Caco-2 (cell line): ENCODE results near the gene ZSCAN5A. TPM values are rescaled to one million over a fixed set of nuclear protein-coding genes. Genes with fewer than 3 reads are reported as not detected.

Source experiments
- BruUV-seq: library from RNA; stranded (reverse); fragments of 400-500 nt; replicated peaks from 2 replicates; lab custom pipeline; 2021; lab: Mats Ljungman, UMichigan
- CTCF ChIA-PET: fragments of 300-600 bp; sonication (Branson Sonifier 250); formaldehyde crosslinking; loops from one replicate; lab custom pipeline; 2022; ENCODE audit warnings: antibody characterized with exemption; lab: Charles Lee
- POLR2A ChIA-PET: fragments of 300-600 bp; sonication (Branson Sonifier 250); formaldehyde crosslinking; loops from one replicate; lab custom pipeline; 2022; ENCODE audit warnings: antibody characterized with exemption; lab: Charles Lee
- DNase-seq, 2 experiments: peaks; one replicate each; pipeline versions ENCODE4 v3.0.0 to v3.0.0-alpha.2; 2020 to 2022
- H3K27me3 ChIP-seq: replicated peaks from 2 replicates; pipeline ENCODE4 v1.6.0; 2011; ENCODE audit warnings: low read length; ENCODE audit not compliant: control insufficient read depth, insufficient read depth
- H3K36me3 ChIP-seq: 2 replicates; pipeline ENCODE4 v1.5.1; 2011; ENCODE audit warnings: low read length; ENCODE audit not compliant: control insufficient read depth, insufficient read depth
- H3K4me1 ChIP-seq: fragments of 250-450 bp; sonication (Bioruptor Pico); 2 replicates; pipeline ENCODE4 v1.5.1; 2020; ENCODE audit warnings: mild to moderate bottlenecking
- H3K4me3 ChIP-seq: 2 replicates; pipeline ENCODE4 v1.5.1; 2011; ENCODE audit warnings: low read depth, mild to moderate bottlenecking, control low read depth, low read length
- H3K9me3 ChIP-seq: fragments of 250-450 bp; sonication (Bioruptor Pico); 2 replicates; pipeline ENCODE4 v1.5.1; 2020; ENCODE audit warnings: mild to moderate bottlenecking, moderate library complexity
- H3K27ac Mint-ChIP-seq: one replicate; pipeline ENCODE4 v1.8.0; 2022; ENCODE audit warnings: mixed read lengths; ENCODE audit not compliant: unreplicated experiment
- H3K27me3 Mint-ChIP-seq: one replicate; pipeline ENCODE4 v1.8.0; 2022; ENCODE audit warnings: mixed read lengths; ENCODE audit not compliant: insufficient read depth, unreplicated experiment
- H3K36me3 Mint-ChIP-seq: one replicate; pipeline ENCODE4 v1.8.0; 2022; ENCODE audit warnings: mild to moderate bottlenecking, mixed read lengths; ENCODE audit not compliant: insufficient read depth, unreplicated experiment
- H3K4me1 Mint-ChIP-seq: one replicate; pipeline ENCODE4 v1.8.0; 2022; ENCODE audit warnings: low read depth, mixed read lengths; ENCODE audit not compliant: unreplicated experiment
- H3K4me3 Mint-ChIP-seq: one replicate; pipeline ENCODE4 v1.8.0; 2022; ENCODE audit warnings: mild to moderate bottlenecking, moderate library complexity, mixed read lengths; ENCODE audit not compliant: unreplicated experiment
- H3K9me3 Mint-ChIP-seq: one replicate; pipeline ENCODE4 v1.8.0; 2022; ENCODE audit warnings: mixed read lengths; ENCODE audit not compliant: unreplicated experiment
- CTCF ChIP-seq, 2 experiments: fragments of 200-600 bp in 1 of 2; IDR thresholded peaks; 1 replicate in 1 of 2; 2 replicates in 1 of 2; pipeline versions ENCODE4 v1.5.1 to v1.8.0; 2011 to 2022; ENCODE audit warnings: antibody characterized with exemption in 1 of 2, control low read depth in 1 of 2, inconsistent platforms in 1 of 2, low read depth in 1 of 2, low read length in 1 of 2, mild to moderate bottlenecking in 1 of 2, moderate library complexity in 1 of 2; ENCODE audit not compliant: insufficient read depth in 1 of 2, severe bottlenecking in 1 of 2, unreplicated experiment in 1 of 2
- intact Hi-C: fragments of 100-400 bp; cut with micrococcal nuclease; formaldehyde crosslinking; loops from one replicate; pipeline ENCODE4 v1.10.0; 2022; ENCODE audit not compliant: unreplicated experiment
- total RNA-seq: library from RNA; stranded (reverse); gene quantifications from 2 replicates; pipeline ENCODE4 v1.2.3, GENCODE V29; 2022

Gene ZSCAN5A
- total RNA-seq, 1 experiment from 2014 or later: 11.3 TPM

- no peaks in the 10 kb centered on the region for H3K4me1 ChIP-seq
- Mint-ChIP-seq H3K36me3 (no peaks in the 10 kb centered on the region), H3K4me1 (peaks cover 6% of the 10 kb centered on the region), H3K27ac (no peak overlapping the region), H3K4me3 (no peak overlapping the region), H3K9me3 (no peaks in the 10 kb centered on the region), H3K27me3 (no peaks in the 10 kb centered on the region)
- no peaks in the 10 kb centered on the region for H3K36me3 ChIP-seq
- no peak for DNase-seq
- no peaks in the 10 kb centered on the region for H3K9me3 ChIP-seq
- BruUV-seq: no TSS peak
- TF ChIP-seq CTCF (IDR thresholded peaks at IDR 0.05; ENCODE audit: insufficient read depth in 1 of 2, low read depth in 1 of 2, low read length in 1 of 2, severe bottlenecking in 1 of 2, unreplicated experiment in 1 of 2): no peak
- H3K4me3 ChIP-seq: no peak overlapping the region
- H3K27me3 ChIP-seq: no peaks in the 10 kb centered on the region
- ChIA-PET POLR2A (no interaction called here), CTCF (interaction anchor here (2.6 kb wide), 1 partner anchor 17 kb away, joined by 8 read pairs; no protein-coding TSS in a partner anchor)
- intact Hi-C loops: no loop called here
These were observed 44.0 kb downstream of the ZSCAN5A start for GRCh38 chr19:56270676-56271075.

- Mint-ChIP-seq H3K27me3 (no peaks in the 10 kb centered on the region), H3K9me3 (no peaks in the 10 kb centered on the region), H3K4me1 (peaks cover 6% of the 10 kb centered on the region), H3K4me3 (no peak overlapping the region), H3K27ac (no peak overlapping the region), H3K36me3 (no peaks in the 10 kb centered on the region)
- Histone ChIP-seq H3K36me3 (no peaks in the 10 kb centered on the region), H3K9me3 (no peaks in the 10 kb centered on the region), H3K27me3 (no peaks in the 10 kb centered on the region), H3K4me1 (no peaks in the 10 kb centered on the region), H3K4me3 (no peak overlapping the region)
- no peak for DNase-seq
- ChIA-PET CTCF (no interaction called here), POLR2A (no interaction called here)
- TF ChIP-seq CTCF (IDR thresholded peaks at IDR 0.05; ENCODE audit: insufficient read depth in 1 of 2, low read depth in 1 of 2, low read length in 1 of 2, severe bottlenecking in 1 of 2, unreplicated experiment in 1 of 2): no peak
- intact Hi-C loops: no loop called here
- BruUV-seq: no TSS peak
These were observed 45.3 kb downstream of the ZSCAN5A start for GRCh38 chr19:56269348-56269747.

- no peak for DNase-seq
- ChIA-PET POLR2A (no interaction called here), CTCF (interaction anchor here (0.7 kb wide), 1 partner anchor 8 kb away, joined by 11 read pairs; no protein-coding TSS in a partner anchor)
- Mint-ChIP-seq H3K36me3 (no peaks in the 10 kb centered on the region), H3K4me3 (no peak overlapping the region), H3K27ac (no peak overlapping the region), H3K9me3 (no peaks in the 10 kb centered on the region), H3K4me1 (peaks cover 6% of the 10 kb centered on the region), H3K27me3 (no peaks in the 10 kb centered on the region)
- no TSS peak for BruUV-seq
- intact Hi-C loops: no loop called here
- TF ChIP-seq CTCF (IDR thresholded peaks at IDR 0.05; ENCODE audit: insufficient read depth in 1 of 2, low read depth in 1 of 2, low read length in 1 of 2, severe bottlenecking in 1 of 2, unreplicated experiment in 1 of 2): no peak
- Histone ChIP-seq H3K27me3 (no peaks in the 10 kb centered on the region; the same call in 1 of the 2 replicates), H3K9me3 (no peaks in the 10 kb centered on the region), H3K4me1 (no peaks in the 10 kb centered on the region), H3K4me3 (no peak overlapping the region), H3K36me3 (no peaks in the 10 kb centered on the region)
These were observed 48.6 kb downstream of the ZSCAN5A start for GRCh38 chr19:56266051-56266450.
